Mesendoderm (in vitro differentiated cells): ENCODE results near the gene C1S.

ENCODE experiments used
- DNase-seq: peaks from one replicate; pipeline ENCODE4 v3.0.0; 2013
- H2AK5ac ChIP-seq: 2 replicates; pipeline ENCODE4 v1.6.1; 2013; ENCODE audit warnings: low read length, inconsistent platforms
- H2BK120ac ChIP-seq: 2 replicates; pipeline ENCODE4 v1.6.1; 2013; ENCODE audit warnings: low read depth, mild to moderate bottlenecking, low read length, moderate library complexity, mixed read lengths
- H2BK15ac ChIP-seq: replicated peaks from 2 replicates; pipeline ENCODE4 v1.6.1; 2013; ENCODE audit warnings: low read depth, mild to moderate bottlenecking, moderate library complexity
- H2BK5ac ChIP-seq: 2 replicates; pipeline ENCODE4 v1.6.1; 2013; ENCODE audit warnings: low read length, inconsistent platforms
- H3K18ac ChIP-seq: 2 replicates; pipeline ENCODE4 v1.6.1; 2013; ENCODE audit warnings: mild to moderate bottlenecking, low read length, mixed read lengths
- H3K23ac ChIP-seq: one replicate; pipeline ENCODE4 v1.6.1; 2013; ENCODE audit warnings: low read length
- H3K27ac ChIP-seq: 2 replicates; pipeline ENCODE4 v1.5.1; 2013; ENCODE audit warnings: low read depth, mild to moderate bottlenecking, inconsistent platforms, low read length, moderate library complexity
- H3K27me3 ChIP-seq: 2 replicates; pipeline ENCODE4 v1.6.1; 2013; ENCODE audit warnings: low read length, control low read depth, mild to moderate bottlenecking, inconsistent platforms; ENCODE audit not compliant: insufficient read depth, poor library complexity
- H3K36me3 ChIP-seq: 2 replicates; pipeline ENCODE4 v1.6.1; 2013; ENCODE audit warnings: low read length, inconsistent platforms; ENCODE audit not compliant: control insufficient read depth, insufficient read depth
- H3K4ac ChIP-seq: one replicate; pipeline ENCODE4 v1.6.1; 2013; ENCODE audit warnings: low read depth, mild to moderate bottlenecking, low read length, moderate library complexity
- H3K4me1 ChIP-seq: 2 replicates; pipeline ENCODE4 v1.6.1; 2013; ENCODE audit warnings: low read depth, low read length, inconsistent platforms; ENCODE audit not compliant: control insufficient read depth
- H3K4me2 ChIP-seq: 2 replicates; pipeline ENCODE4 v1.6.1; 2013; ENCODE audit warnings: low read length
- H3K4me3 ChIP-seq: 2 replicates; pipeline ENCODE4 v1.5.1; 2013; ENCODE audit warnings: mild to moderate bottlenecking, low read length
- H3K56ac ChIP-seq: one replicate; pipeline ENCODE4 v1.6.1; 2013; ENCODE audit warnings: low read length
- H3K79me1 ChIP-seq: 2 replicates; pipeline ENCODE4 v1.6.1; 2013; ENCODE audit warnings: low read length, inconsistent platforms
- H3K79me2 ChIP-seq: 2 replicates; pipeline ENCODE4 v1.6.1; 2013; ENCODE audit warnings: mild to moderate bottlenecking, low read length; ENCODE audit not compliant: control insufficient read depth, insufficient read depth
- H3K9ac ChIP-seq: 2 replicates; pipeline ENCODE4 v1.6.1; 2013; ENCODE audit warnings: low read length, inconsistent platforms
- H4K5ac ChIP-seq: one replicate; pipeline ENCODE4 v1.6.1; 2013; ENCODE audit warnings: low read length
- H4K8ac ChIP-seq: one replicate; pipeline ENCODE4 v1.6.1; 2013; ENCODE audit warnings: low read depth, mild to moderate bottlenecking, control low read depth, low read length, moderate library complexity
- WGBS: extraction: QIAGEN DNeasy Blood & Tissue Kit; methylation state at CpG from one replicate; pipeline ENCODE4 v1.1.7; 2013; ENCODE audit warnings: low lambda C conversion rate, missing lambda C conversion rate; ENCODE audit not compliant: insufficient coverage; ENCODE audit errors: extremely low coverage; 5-methylcytosine and 5-hydroxymethylcytosine counted together

The C1S gene

DNA sequence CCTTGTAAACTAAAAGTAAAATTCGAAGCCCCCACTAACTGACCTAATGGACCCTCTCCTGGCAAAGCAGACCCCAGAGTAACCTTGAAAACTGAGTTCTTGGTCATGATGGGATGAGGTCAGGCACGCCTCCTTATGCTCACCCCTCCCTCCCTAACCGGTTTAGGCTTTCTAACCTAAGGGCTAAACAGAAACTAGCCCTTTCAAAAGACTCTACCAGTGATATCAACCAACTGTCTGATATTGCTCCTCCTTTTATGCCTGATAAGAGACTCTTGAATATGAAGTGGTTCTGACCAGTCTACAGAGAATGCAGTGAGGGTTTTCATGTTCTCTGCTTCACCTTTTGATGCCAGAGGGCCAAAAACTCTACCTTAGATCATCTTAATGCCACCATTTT, 37.4 kb upstream of the C1S start:
- H3K36me3 ChIP-seq, result no peaks in the 10 kb centered on the region
- no peak overlapping the region for H3K56ac ChIP-seq
- H2BK15ac ChIP-seq, result no peak overlapping the region
- H3K23ac ChIP-seq, result no peak overlapping the region
- H2AK5ac ChIP-seq, result no peak overlapping the region
- no peaks in the 10 kb centered on the region for H3K27me3 ChIP-seq
- no peak overlapping the region for H3K4me3 ChIP-seq
- H3K79me2 ChIP-seq, result no peaks in the 10 kb centered on the region
- H3K9ac ChIP-seq, result no peak overlapping the region
- H4K5ac ChIP-seq, result no peak overlapping the region
- no peak overlapping the region for H3K27ac ChIP-seq
- H2BK120ac ChIP-seq, result no peak overlapping the region
- H4K8ac ChIP-seq, result no peak overlapping the region
- no peak for DNase-seq
- H3K18ac ChIP-seq, result no peak overlapping the region
- H3K4me2 ChIP-seq, result no peak overlapping the region
- no peaks in the 10 kb centered on the region for H3K79me1 ChIP-seq
- H3K4me1 ChIP-seq, result no peaks in the 10 kb centered on the region
- H2BK5ac ChIP-seq, result no peak overlapping the region
- no peak overlapping the region for H3K4ac ChIP-seq
- no CpG with 5 or more reads among the region's 3 CpGs for WGBS

DNA sequence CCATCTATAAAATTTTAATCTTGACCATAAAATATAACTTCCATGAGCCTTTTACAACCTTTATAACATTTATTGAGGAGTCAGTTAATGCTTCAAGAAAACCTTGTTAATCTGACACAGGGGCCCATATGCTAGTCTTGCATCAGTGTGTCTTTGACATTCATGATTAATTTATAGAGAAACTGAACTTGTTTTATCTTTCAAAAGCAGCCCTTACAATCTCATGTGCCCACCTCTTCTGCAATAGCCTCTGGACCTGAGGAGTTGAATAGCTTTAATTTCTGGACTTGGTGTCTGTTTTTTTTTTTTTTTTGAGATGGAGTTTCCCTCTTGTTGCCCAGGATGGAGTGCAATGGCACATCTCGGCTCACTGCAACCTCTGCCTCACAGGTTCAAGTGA, 33.7 kb upstream of the C1S start:
- Histone ChIP-seq H3K4me3 (no peak overlapping the region), H4K8ac (no peak overlapping the region), H2AK5ac (no peak overlapping the region), H3K79me2 (no peaks in the 10 kb centered on the region), H3K18ac (no peak overlapping the region), H2BK15ac (no peak overlapping the region), H3K9ac (no peak overlapping the region), H3K36me3 (no peaks in the 10 kb centered on the region), H3K23ac (no peak overlapping the region), H2BK5ac (no peak overlapping the region), H3K27ac (no peak overlapping the region), H4K5ac (no peak overlapping the region), H2BK120ac (no peak overlapping the region), H3K56ac (no peak overlapping the region), H3K4me1 (no peaks in the 10 kb centered on the region), H3K79me1 (no peaks in the 10 kb centered on the region), H3K4me2 (no peak overlapping the region), H3K4ac (no peak overlapping the region), H3K27me3 (no peaks in the 10 kb centered on the region)
- no peak for DNase-seq
- no CpG with 5 or more reads among the region's 1 CpG for WGBS

DNA sequence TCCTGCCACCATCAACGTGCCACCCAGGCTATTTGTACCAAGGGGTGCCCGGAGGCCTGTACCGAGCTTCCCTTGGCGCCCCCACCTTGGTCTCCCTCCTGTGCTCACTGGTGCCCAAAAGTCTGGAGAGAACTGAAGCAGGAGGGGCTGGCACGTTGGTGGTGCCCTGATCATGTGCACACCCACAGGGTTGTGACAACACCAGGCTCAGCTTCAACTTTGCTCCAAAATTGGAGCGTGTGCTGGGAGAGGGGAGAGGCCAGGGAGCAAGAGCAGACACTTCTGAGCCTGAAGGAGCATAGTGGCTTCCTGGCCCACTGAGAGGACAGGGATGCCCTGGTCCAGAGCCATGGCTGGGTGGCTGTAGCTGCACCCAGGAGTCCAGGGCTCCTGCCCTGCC, 29.2 kb upstream of the C1S start:
- Histone ChIP-seq H3K4me3 (no peak overlapping the region), H3K79me2 (no peaks in the 10 kb centered on the region), H3K4me1 (no peaks in the 10 kb centered on the region), H3K9ac (no peak overlapping the region), H4K8ac (no peak overlapping the region), H2BK15ac (no peak overlapping the region), H3K18ac (no peak overlapping the region), H2AK5ac (no peak overlapping the region), H2BK5ac (no peak overlapping the region), H3K27ac (no peak overlapping the region), H3K4me2 (no peak overlapping the region), H3K23ac (no peak overlapping the region), H3K4ac (no peak overlapping the region), H4K5ac (no peak overlapping the region), H3K79me1 (no peaks in the 10 kb centered on the region), H3K36me3 (no peaks in the 10 kb centered on the region), H2BK120ac (no peak overlapping the region), H3K27me3 (no peaks in the 10 kb centered on the region), H3K56ac (no peak overlapping the region)
- DNase-seq, result no peak
- WGBS, result no CpG with 5 or more reads among the region's 6 CpGs

DNA sequence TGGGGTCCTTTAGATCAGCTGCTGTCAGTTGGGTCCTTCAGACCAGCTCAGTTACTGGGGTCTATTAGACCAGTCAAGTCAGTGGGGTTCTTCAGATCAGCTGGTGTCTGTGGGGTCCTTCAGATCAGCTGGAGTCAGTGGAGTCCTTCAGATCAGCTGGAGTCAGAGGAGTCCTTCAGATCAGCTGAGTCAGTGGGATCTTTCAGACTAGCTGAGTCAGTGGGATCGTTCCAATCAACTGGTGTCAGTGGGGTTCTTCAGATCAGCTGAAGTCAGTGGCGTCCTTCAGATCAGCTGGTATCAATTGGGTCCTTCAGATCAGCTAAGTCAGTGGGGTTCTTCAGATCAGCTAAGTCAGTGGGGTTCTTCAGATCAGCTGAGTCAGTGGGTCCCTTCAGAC, 27.5 kb upstream of the C1S start:
- H3K56ac ChIP-seq, result no peak overlapping the region
- H3K79me1 ChIP-seq, result no peaks in the 10 kb centered on the region
- no peak for DNase-seq
- no peak overlapping the region for H3K4ac ChIP-seq
- H3K9ac ChIP-seq, result no peak overlapping the region
- no peaks in the 10 kb centered on the region for H3K4me1 ChIP-seq
- H3K36me3 ChIP-seq, result no peaks in the 10 kb centered on the region
- no peak overlapping the region for H3K4me2 ChIP-seq
- no peak overlapping the region for H3K27ac ChIP-seq
- no peak overlapping the region for H2AK5ac ChIP-seq
- H3K27me3 ChIP-seq, result no peaks in the 10 kb centered on the region
- H3K79me2 ChIP-seq, result no peaks in the 10 kb centered on the region
- H3K18ac ChIP-seq, result no peak overlapping the region
- no peak overlapping the region for H4K8ac ChIP-seq
- no CpG with 5 or more reads among the region's 2 CpGs for WGBS
- no peak overlapping the region for H4K5ac ChIP-seq
- H3K4me3 ChIP-seq, result no peak overlapping the region
- H3K23ac ChIP-seq, result no peak overlapping the region
- no peak overlapping the region for H2BK5ac ChIP-seq
- H2BK120ac ChIP-seq, result no peak overlapping the region
- no peak overlapping the region for H2BK15ac ChIP-seq

DNA sequence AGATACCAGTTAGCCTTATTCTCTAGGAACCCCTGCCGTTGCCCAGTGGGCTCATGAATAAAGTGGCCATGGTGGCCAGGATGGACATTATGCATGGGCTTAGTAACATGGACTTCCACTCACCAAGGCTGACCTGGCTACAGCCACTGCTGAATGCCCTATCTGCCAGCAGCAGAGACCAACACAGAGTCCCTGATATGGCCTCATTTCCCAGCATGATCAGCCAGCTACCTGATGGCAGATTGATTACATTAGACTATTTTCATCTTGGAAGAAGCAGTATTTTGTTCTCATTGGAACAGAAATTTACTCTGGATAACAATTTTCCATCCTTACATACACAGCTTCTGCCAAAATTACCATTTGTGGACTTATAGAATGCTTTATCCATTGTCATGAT, 26.1 kb upstream of the C1S start:
- no peaks in the 10 kb centered on the region for H3K79me1 ChIP-seq
- no peak overlapping the region for H3K4me3 ChIP-seq
- H4K5ac ChIP-seq, result no peak overlapping the region
- H3K79me2 ChIP-seq, result no peaks in the 10 kb centered on the region
- H3K4me2 ChIP-seq, result no peak overlapping the region
- H3K23ac ChIP-seq, result no peak overlapping the region
- no peak overlapping the region for H2BK5ac ChIP-seq
- H3K4me1 ChIP-seq, result no peaks in the 10 kb centered on the region
- no peak overlapping the region for H3K18ac ChIP-seq
- no peak overlapping the region for H3K27ac ChIP-seq
- WGBS, result no CpG with 5 or more reads among the region's 1 CpG
- no peaks in the 10 kb centered on the region for H3K27me3 ChIP-seq
- H4K8ac ChIP-seq, result no peak overlapping the region
- no peak overlapping the region for H3K4ac ChIP-seq
- H3K9ac ChIP-seq, result no peak overlapping the region
- no peak overlapping the region for H2BK15ac ChIP-seq
- H3K56ac ChIP-seq, result no peak overlapping the region
- no peaks in the 10 kb centered on the region for H3K36me3 ChIP-seq
- no peak overlapping the region for H2BK120ac ChIP-seq
- H2AK5ac ChIP-seq, result no peak overlapping the region
- DNase-seq, result no peak

DNA sequence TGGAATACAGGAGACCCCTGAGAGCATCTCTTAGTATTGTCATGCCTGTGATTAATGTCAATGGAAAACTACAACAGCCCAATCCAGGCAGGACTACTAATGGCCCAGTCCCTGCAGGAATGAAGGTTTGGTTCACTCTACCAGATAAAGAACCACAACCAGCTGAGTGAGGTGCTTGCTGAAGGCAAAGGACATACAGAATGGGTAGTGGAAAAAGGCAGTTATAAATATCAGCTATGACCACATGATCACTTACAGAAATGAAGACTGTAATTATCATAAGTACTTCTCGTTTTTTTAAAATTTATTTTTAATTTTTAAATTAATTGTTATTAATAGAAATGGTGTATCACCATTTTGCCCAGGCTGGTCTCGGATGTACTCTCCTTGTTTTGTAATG, 25.1 kb upstream of the C1S start:
- Histone ChIP-seq H3K4me2 (no peak overlapping the region), H3K4me3 (no peak overlapping the region), H4K5ac (no peak overlapping the region), H3K36me3 (no peaks in the 10 kb centered on the region), H2BK120ac (no peak overlapping the region), H3K23ac (no peak overlapping the region), H2BK15ac (no peak overlapping the region), H3K79me2 (no peaks in the 10 kb centered on the region), H3K18ac (no peak overlapping the region), H4K8ac (no peak overlapping the region), H3K56ac (no peak overlapping the region), H2BK5ac (no peak overlapping the region), H3K27ac (no peak overlapping the region), H3K4ac (no peak overlapping the region), H3K27me3 (no peaks in the 10 kb centered on the region), H3K4me1 (no peaks in the 10 kb centered on the region), H3K9ac (no peak overlapping the region), H3K79me1 (no peaks in the 10 kb centered on the region), H2AK5ac (no peak overlapping the region)
- WGBS, result 100% methylated on average over 1 of the region's 2 CpGs
- DNase-seq, result no peak
